Astrocyte (in vitro differentiated cells and primary cell): ENCODE results near the gene CCDC85A. TPM values are rescaled to one million over a fixed set of nuclear protein-coding genes. Genes with fewer than 3 reads are reported as not detected.

Experiments
- DNase-seq: peaks from one replicate; pipeline ENCODE4 v3.0.0-alpha.2; 2010; ENCODE audit warnings: low read depth
- FAIRE-seq: peaks from 2 replicates; lab custom pipeline; 2011; peaks lifted over from hg19 to GRCh38; lab: Jason Lieb, UNC
- H2AFZ ChIP-seq: 2 replicates; pipeline ENCODE4 v1.6.0; 2012; ENCODE audit warnings: low read depth, low read length, inconsistent platforms
- H3K27ac ChIP-seq: 2 replicates; pipeline ENCODE4 v1.5.1; 2011; ENCODE audit warnings: low read depth, low read length, inconsistent platforms
- H3K27me3 ChIP-seq: 2 replicates; pipeline ENCODE4 v1.6.0; 2011; ENCODE audit warnings: low read length, inconsistent platforms; ENCODE audit not compliant: insufficient read depth
- H3K36me3 ChIP-seq: 2 replicates; pipeline ENCODE4 v1.5.1; 2011; ENCODE audit warnings: low read length, inconsistent platforms; ENCODE audit not compliant: insufficient read depth
- H3K4me1 ChIP-seq: 2 replicates; pipeline ENCODE4 v1.5.1; 2011; ENCODE audit warnings: low read length, inconsistent platforms; ENCODE audit not compliant: insufficient read depth
- H3K4me2 ChIP-seq: 2 replicates; pipeline ENCODE4 v1.6.0; 2012; ENCODE audit warnings: low read length, inconsistent platforms
- H3K4me3 ChIP-seq: 2 replicates; pipeline ENCODE4 v1.5.1; 2011; ENCODE audit warnings: low read depth, mild to moderate bottlenecking, low read length, inconsistent platforms; ENCODE audit not compliant: insufficient read depth
- H3K79me2 ChIP-seq: 2 replicates; pipeline ENCODE4 v1.6.0; 2012; ENCODE audit warnings: mild to moderate bottlenecking, low read length, inconsistent platforms; ENCODE audit not compliant: insufficient read depth
- H3K9ac ChIP-seq: 2 replicates; pipeline ENCODE4 v1.6.0; 2012; ENCODE audit warnings: mild to moderate bottlenecking, low read length, inconsistent platforms
- H3K9me3 ChIP-seq: 2 replicates; pipeline ENCODE4 v1.5.1; 2012; ENCODE audit warnings: low read depth, mild to moderate bottlenecking, low read length, inconsistent platforms; ENCODE audit not compliant: insufficient read depth
- H4K20me1 ChIP-seq: 2 replicates; pipeline ENCODE4 v1.6.0; 2012; ENCODE audit warnings: low read length, inconsistent platforms; ENCODE audit not compliant: insufficient read depth
- H3K27ac Mint-ChIP-seq: one replicate; pipeline ENCODE4 v1.8.0; 2021; ENCODE audit warnings: mild to moderate bottlenecking, mixed read lengths; ENCODE audit not compliant: unreplicated experiment
- H3K27me3 Mint-ChIP-seq: one replicate; pipeline ENCODE4 v1.8.0; 2021; ENCODE audit warnings: low read depth, mixed read lengths; ENCODE audit not compliant: unreplicated experiment
- H3K36me3 Mint-ChIP-seq: one replicate; pipeline ENCODE4 v1.8.0; 2021; ENCODE audit warnings: low read depth, mixed read lengths; ENCODE audit not compliant: unreplicated experiment
- H3K4me1 Mint-ChIP-seq: one replicate; pipeline ENCODE4 v1.8.0; 2021; ENCODE audit warnings: low read depth, mixed read lengths; ENCODE audit not compliant: unreplicated experiment
- H3K4me3 Mint-ChIP-seq: one replicate; pipeline ENCODE4 v1.8.0; 2021; ENCODE audit warnings: mild to moderate bottlenecking, moderate library complexity, mixed read lengths; ENCODE audit not compliant: unreplicated experiment
- H3K9me3 Mint-ChIP-seq: one replicate; pipeline ENCODE4 v1.8.0; 2021; ENCODE audit warnings: mild to moderate bottlenecking, mixed read lengths; ENCODE audit not compliant: unreplicated experiment
- EZH2 ChIP-seq: IDR thresholded peaks from 2 replicates; pipeline ENCODE4 v1.6.1; 2012; ENCODE audit warnings: mild to moderate bottlenecking, low read length, inconsistent platforms; ENCODE audit not compliant: insufficient read depth
- total RNA-seq: library from RNA; stranded (reverse); gene quantifications from 2 replicates; pipeline ENCODE4 v1.2.1, GENCODE V29; 2021
- TF ChIP-seq, protein P1 (sequence below): IDR thresholded peaks from 2 replicates; pipeline ENCODE4 v1.5.1; 2011; ENCODE audit warnings: low read depth, mild to moderate bottlenecking, inconsistent platforms, low read length, moderate library complexity; ENCODE audit not compliant: insufficient read depth

Gene CCDC85A
- total RNA-seq, 1 donor from 2014 or later, result 8.9 TPM

GRCh38 chr2:56250153-56250729 is 66.5 kb downstream of the CCDC85A start:
- no peak overlapping the region for H3K9ac ChIP-seq
- no peaks in the 10 kb centered on the region for H3K27me3 ChIP-seq
- H3K36me3 ChIP-seq, result no peaks in the 10 kb centered on the region
- DNase-seq, result no peak
- no peak overlapping the region for H2AFZ ChIP-seq
- Mint-ChIP-seq H3K36me3 (peaks cover 4% of the 10 kb centered on the region), H3K4me1 (peaks cover 3% of the 10 kb centered on the region), H3K9me3 (peaks cover 2% of the 10 kb centered on the region), H3K27ac (no peak overlapping the region), H3K27me3 (no peaks in the 10 kb centered on the region), H3K4me3 (no peak overlapping the region)
- no peaks in the 10 kb centered on the region for H4K20me1 ChIP-seq
- no peaks in the 10 kb centered on the region for H3K4me1 ChIP-seq
- TF ChIP-seq, protein P1, sequence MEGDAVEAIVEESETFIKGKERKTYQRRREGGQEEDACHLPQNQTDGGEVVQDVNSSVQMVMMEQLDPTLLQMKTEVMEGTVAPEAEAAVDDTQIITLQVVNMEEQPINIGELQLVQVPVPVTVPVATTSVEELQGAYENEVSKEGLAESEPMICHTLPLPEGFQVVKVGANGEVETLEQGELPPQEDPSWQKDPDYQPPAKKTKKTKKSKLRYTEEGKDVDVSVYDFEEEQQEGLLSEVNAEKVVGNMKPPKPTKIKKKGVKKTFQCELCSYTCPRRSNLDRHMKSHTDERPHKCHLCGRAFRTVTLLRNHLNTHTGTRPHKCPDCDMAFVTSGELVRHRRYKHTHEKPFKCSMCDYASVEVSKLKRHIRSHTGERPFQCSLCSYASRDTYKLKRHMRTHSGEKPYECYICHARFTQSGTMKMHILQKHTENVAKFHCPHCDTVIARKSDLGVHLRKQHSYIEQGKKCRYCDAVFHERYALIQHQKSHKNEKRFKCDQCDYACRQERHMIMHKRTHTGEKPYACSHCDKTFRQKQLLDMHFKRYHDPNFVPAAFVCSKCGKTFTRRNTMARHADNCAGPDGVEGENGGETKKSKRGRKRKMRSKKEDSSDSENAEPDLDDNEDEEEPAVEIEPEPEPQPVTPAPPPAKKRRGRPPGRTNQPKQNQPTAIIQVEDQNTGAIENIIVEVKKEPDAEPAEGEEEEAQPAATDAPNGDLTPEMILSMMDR, result no peak
- no peak for TF ChIP-seq EZH2
- no peaks in the 10 kb centered on the region for H3K9me3 ChIP-seq
- no peaks in the 10 kb centered on the region for H3K79me2 ChIP-seq
- no peak overlapping the region for H3K27ac ChIP-seq
- H3K4me2 ChIP-seq, result no peak overlapping the region
- no peak for FAIRE-seq
- no peak overlapping the region for H3K4me3 ChIP-seq

DNA sequence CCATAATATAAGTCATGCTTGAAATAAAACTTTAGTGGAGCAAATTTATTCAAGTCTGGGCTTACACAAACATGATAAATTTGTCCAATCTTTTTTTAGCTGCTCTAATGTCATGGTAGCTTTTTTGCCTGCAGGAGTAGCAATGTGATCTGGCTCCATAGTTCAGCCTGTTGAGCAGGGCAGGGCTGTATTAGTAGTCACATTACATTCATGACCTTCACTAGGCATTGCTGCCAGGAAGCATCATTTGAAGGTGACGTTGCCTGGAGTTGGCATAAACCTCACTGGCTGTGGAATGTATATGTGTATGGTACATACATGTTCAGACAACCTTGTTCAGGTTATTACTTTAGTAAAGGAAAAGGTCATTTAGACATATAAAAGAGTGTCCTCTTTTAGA is 76.6 kb downstream of the CCDC85A start:
- Histone ChIP-seq H2AFZ (no peak overlapping the region), H3K4me1 (no peaks in the 10 kb centered on the region), H3K9ac (no peak overlapping the region), H3K9me3 (no peaks in the 10 kb centered on the region), H3K4me2 (no peak overlapping the region), H3K36me3 (no peaks in the 10 kb centered on the region), H3K27me3 (no peaks in the 10 kb centered on the region), H3K27ac (no peak overlapping the region), H4K20me1 (no peaks in the 10 kb centered on the region), H3K4me3 (no peak overlapping the region), H3K79me2 (no peaks in the 10 kb centered on the region)
- no peaks in the 10 kb centered on the region for H3K36me3 Mint-ChIP-seq
- H3K9me3 Mint-ChIP-seq, result no peaks in the 10 kb centered on the region
- no peaks in the 10 kb centered on the region for H3K27me3 Mint-ChIP-seq
- H3K27ac Mint-ChIP-seq, result no peak overlapping the region
- no peak overlapping the region for H3K4me3 Mint-ChIP-seq
- no peak for FAIRE-seq
- peaks cover 11% of the 10 kb centered on the region for H3K4me1 Mint-ChIP-seq
- TF ChIP-seq, protein P1, result no peak
- TF ChIP-seq EZH2, result no peak
- DNase-seq, result peak; percentile 31

GRCh38 chr2:56262241-56262640 is 78.5 kb downstream of the CCDC85A start:
- Mint-ChIP-seq H3K9me3 (no peaks in the 10 kb centered on the region), H3K4me3 (no peak overlapping the region), H3K4me1 (peaks cover 13% of the 10 kb centered on the region), H3K36me3 (no peaks in the 10 kb centered on the region), H3K27ac (no peak overlapping the region), H3K27me3 (no peaks in the 10 kb centered on the region)
- DNase-seq, result no peak
- no peaks in the 10 kb centered on the region for H3K9me3 ChIP-seq
- no peak overlapping the region for H3K4me3 ChIP-seq
- H3K27me3 ChIP-seq, result no peaks in the 10 kb centered on the region
- no peak overlapping the region for H2AFZ ChIP-seq
- no peak overlapping the region for H3K9ac ChIP-seq
- no peak overlapping the region for H3K27ac ChIP-seq
- FAIRE-seq, result no peak
- no peak overlapping the region for H3K4me2 ChIP-seq
- TF ChIP-seq, protein P1, result no peak
- no peaks in the 10 kb centered on the region for H4K20me1 ChIP-seq
- no peaks in the 10 kb centered on the region for H3K4me1 ChIP-seq
- H3K36me3 ChIP-seq, result no peaks in the 10 kb centered on the region
- no peaks in the 10 kb centered on the region for H3K79me2 ChIP-seq
